ENCODE data around the gene C1orf53. TPM values are rescaled to one million over a fixed set of nuclear protein-coding genes. Genes with fewer than 3 reads are reported as not detected.

The C1orf53 gene
- total RNA-seq, 4 donors from 2014 or later, result 9.9 TPM; not detected in 3

- peaks cover 0 to 68% of the 10 kb centered on the region in 2 donors for H3K27me3 ChIP-seq
- H3K4me3 ChIP-seq, result peak overlapping the region in 2 of 4 donors; percentile 6 to 8
- H3K27ac ChIP-seq, result no peak overlapping the region
- TF ChIP-seq POLR2A (IDR thresholded peaks at IDR 0.05) (no peak), CTCF (IDR thresholded peaks at IDR 0.05) (no peak)
- no peak for DNase-seq
- H3K9me3 ChIP-seq, result no peaks in the 10 kb centered on the region
- H3K4me1 ChIP-seq, result peaks cover 0 to 62% (median 21%) of the 10 kb centered on the region in 4 donors
- no peaks in the 10 kb centered on the region for H3K36me3 ChIP-seq
These were observed 10.5 kb downstream of the C1orf53 start for GRCh38 chr1:197912739-197913494.

GRCh38 chr1:197913495-197914276 lies 11.3 kb downstream of the C1orf53 start:
- Histone ChIP-seq H3K4me3 (no peak overlapping the region), H3K27me3 (peaks cover 0 to 68% of the 10 kb centered on the region in 2 donors), H3K9me3 (no peaks in the 10 kb centered on the region), H3K27ac (no peak overlapping the region), H3K36me3 (no peaks in the 10 kb centered on the region), H3K4me1 (peaks cover 0 to 68% (median 23%) of the 10 kb centered on the region in 4 donors)
- TF ChIP-seq POLR2A (IDR thresholded peaks at IDR 0.05) (no peak), CTCF (IDR thresholded peaks at IDR 0.05) (no peak)
- no peak for DNase-seq

- peaks cover 0 to 76% (median 26%) of the 10 kb centered on the region in 4 donors for H3K4me1 ChIP-seq
- no peaks in the 10 kb centered on the region for H3K36me3 ChIP-seq
- no peak for DNase-seq
- no peaks in the 10 kb centered on the region for H3K9me3 ChIP-seq
- H3K4me3 ChIP-seq, result no peak overlapping the region
- H3K27ac ChIP-seq, result no peak overlapping the region
- TF ChIP-seq POLR2A (IDR thresholded peaks at IDR 0.05) (no peak), CTCF (IDR thresholded peaks at IDR 0.05) (no peak)
- peaks cover 0 to 69% of the 10 kb centered on the region in 2 donors for H3K27me3 ChIP-seq
These were observed 12.1 kb downstream of the C1orf53 start for GRCh38 chr1:197914510-197914909.

- Histone ChIP-seq H3K36me3 (no peaks in the 10 kb centered on the region), H3K27me3 (peaks cover 0 to 76% of the 10 kb centered on the region in 2 donors), H3K4me3 (peak overlapping the region in 1 of 4 donors; percentile 15), H3K27ac (no peak overlapping the region), H3K9me3 (no peaks in the 10 kb centered on the region), H3K4me1 (peaks cover 2 to 82% (median 28%) of the 10 kb centered on the region in 4 donors)
- DNase-seq, result no peak
- TF ChIP-seq CTCF (IDR thresholded peaks at IDR 0.05), result no peak
- no peak for TF ChIP-seq POLR2A (IDR thresholded peaks at IDR 0.05)
These were observed 12.9 kb downstream of the C1orf53 start for GRCh38 chr1:197915260-197915861.

- H3K27me3 ChIP-seq, result peaks cover 0 to 74% of the 10 kb centered on the region in 2 donors
- H3K36me3 ChIP-seq, result no peaks in the 10 kb centered on the region
- peak overlapping the region in 3 of 4 donors; percentile 4 to 15 (median 9) for H3K4me3 ChIP-seq
- DNase-seq, result peak in 1 of 3 donors; percentile 70
- H3K9me3 ChIP-seq, result no peaks in the 10 kb centered on the region
- H3K4me1 ChIP-seq, result peaks cover 3 to 80% (median 25%) of the 10 kb centered on the region in 4 donors
- peak in 4 of 6 experiments; percentile 25 to 52 (median 38) for TF ChIP-seq CTCF (IDR thresholded peaks at IDR 0.05)
- no peak for TF ChIP-seq POLR2A (IDR thresholded peaks at IDR 0.05)
- no peak overlapping the region for H3K27ac ChIP-seq
These were observed 13.6 kb downstream of the C1orf53 start for GRCh38 chr1:197915862-197916499.
